ENCODE data around the gene BAD. TPM values are rescaled to one million over a fixed set of nuclear protein-coding genes. Genes with fewer than 3 reads are reported as not detected.

BAD gene
- total and polyA plus RNA-seq, 2 of the 13 experiments (the other 11 are each of a cell fraction or from before 2014, with no cell fraction given): 17.9 to 28.5 TPM

- TF ChIP-seq DZIP1 (CRISPR knock-in tag; IDR thresholded peaks at IDR 0.05) (peak; percentile 38; the same call in 1 of the 2 replicates), ZNF101 (CRISPR knock-in tag; IDR thresholded peaks at IDR 0.05; ENCODE audit: borderline replicate concordance, low read depth) (no peak), ZFP90 (CRISPR knock-in tag; IDR thresholded peaks at IDR 0.05; ENCODE audit: borderline replicate concordance) (peak; percentile 93), ZBED4 (CRISPR knock-in tag; IDR thresholded peaks at IDR 0.05; ENCODE audit: borderline replicate concordance) (no peak), REL (CRISPR knock-in tag; conservative IDR thresholded peaks at IDR 0.05) (no peak), KLF12 (CRISPR knock-in tag; IDR thresholded peaks at IDR 0.05; ENCODE audit: borderline replicate concordance) (peak; percentile 83; the same call in 1 of the 2 replicates), NCOA5 (CRISPR knock-in tag; IDR thresholded peaks at IDR 0.05) (no peak), ZNF510 (CRISPR knock-in tag; IDR thresholded peaks at IDR 0.05; ENCODE audit: low read depth) (no peak; the same call in 1 of the 2 replicates), MAFG (CRISPR knock-in tag; IDR thresholded peaks at IDR 0.05) (no peak), RBAK (CRISPR knock-in tag; IDR thresholded peaks at IDR 0.05) (no peak), NFE2L1 (CRISPR knock-in tag; IDR thresholded peaks at IDR 0.05; ENCODE audit: borderline replicate concordance) (0 out of 2 replicates have a peak, but pooled peaks have one; percentile 16), ZNF138 (CRISPR knock-in tag; IDR thresholded peaks at IDR 0.05; ENCODE audit: low read depth) (no peak), NKX3-1 (CRISPR knock-in tag; IDR thresholded peaks at IDR 0.05) (no peak; the same call in 1 of the 2 replicates), SIX4 (CRISPR knock-in tag; IDR thresholded peaks at IDR 0.05) (peak; percentile 17; the same call in 1 of the 2 replicates), FOXA3 (CRISPR knock-in tag; IDR thresholded peaks at IDR 0.05) (no peak), USF2 (IDR thresholded peaks at IDR 0.05; ENCODE audit: low read depth, low read length) (no peak), USF2 (CRISPR knock-in tag; IDR thresholded peaks at IDR 0.05; ENCODE audit: borderline replicate concordance) (no peak), ETV6 (CRISPR knock-in tag; conservative IDR thresholded peaks at IDR 0.05) (no peak), PHB2 (IDR thresholded peaks at IDR 0.05; ENCODE audit: partially characterized antibody) (no peak), BRF2 (CRISPR knock-in tag; IDR thresholded peaks at IDR 0.05) (no peak; the same call in 1 of the 2 replicates)
Measured at GRCh38 chr11:64240435-64241240, 43.8 kb downstream of the BAD start, which contains the start of gene FKBP2 (continued).
